ENCODE data around the gene KMT2C. TPM values are rescaled to one million over a fixed set of nuclear protein-coding genes. Genes with fewer than 3 reads are reported as not detected.

Gene KMT2C
- total RNA-seq, 4 donors from 2014 or later = 77.4 to 174 (median 114) TPM

DNA sequence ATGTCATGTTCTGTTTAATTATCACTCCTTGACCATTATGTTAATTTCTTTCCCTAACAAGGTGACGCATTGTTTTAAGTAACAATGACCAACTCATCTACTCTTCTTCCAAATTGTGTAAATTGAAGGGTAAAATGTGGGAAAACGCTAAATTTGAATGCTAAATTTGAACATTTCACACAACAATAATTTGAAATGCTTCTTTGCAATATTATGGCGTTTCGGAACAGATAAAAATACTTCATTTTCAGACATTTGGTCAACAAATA, 29.2 kb upstream of the KMT2C start:
- peak overlapping the region; percentile 99 to 100 (median 99) for H3K27ac ChIP-seq
- no peaks in the 10 kb centered on the region for H3K36me3 ChIP-seq
- peaks cover 13 to 21% of the 10 kb centered on the region in 2 donors for H3K4me1 ChIP-seq
- H3K27me3 ChIP-seq = no peaks in the 10 kb centered on the region
- DNase-seq = no peak
- peak overlapping the region; percentile 94 to 99 (median 96) for H3K4me3 ChIP-seq (replicated peaks in 1 of 3)
- intact Hi-C loops (cut with DNase I) = loop anchor here (10.0 kb wide), 1 partner anchor 120 kb away; no protein-coding TSS in a partner anchor
- H3K9me3 ChIP-seq = no peaks in the 10 kb centered on the region
- 31 to 35% methylated on average over 4 of the region's 4 CpGs for WGBS, 2 donors
- TF ChIP-seq, protein P1, sequence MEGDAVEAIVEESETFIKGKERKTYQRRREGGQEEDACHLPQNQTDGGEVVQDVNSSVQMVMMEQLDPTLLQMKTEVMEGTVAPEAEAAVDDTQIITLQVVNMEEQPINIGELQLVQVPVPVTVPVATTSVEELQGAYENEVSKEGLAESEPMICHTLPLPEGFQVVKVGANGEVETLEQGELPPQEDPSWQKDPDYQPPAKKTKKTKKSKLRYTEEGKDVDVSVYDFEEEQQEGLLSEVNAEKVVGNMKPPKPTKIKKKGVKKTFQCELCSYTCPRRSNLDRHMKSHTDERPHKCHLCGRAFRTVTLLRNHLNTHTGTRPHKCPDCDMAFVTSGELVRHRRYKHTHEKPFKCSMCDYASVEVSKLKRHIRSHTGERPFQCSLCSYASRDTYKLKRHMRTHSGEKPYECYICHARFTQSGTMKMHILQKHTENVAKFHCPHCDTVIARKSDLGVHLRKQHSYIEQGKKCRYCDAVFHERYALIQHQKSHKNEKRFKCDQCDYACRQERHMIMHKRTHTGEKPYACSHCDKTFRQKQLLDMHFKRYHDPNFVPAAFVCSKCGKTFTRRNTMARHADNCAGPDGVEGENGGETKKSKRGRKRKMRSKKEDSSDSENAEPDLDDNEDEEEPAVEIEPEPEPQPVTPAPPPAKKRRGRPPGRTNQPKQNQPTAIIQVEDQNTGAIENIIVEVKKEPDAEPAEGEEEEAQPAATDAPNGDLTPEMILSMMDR (IDR thresholded peaks at IDR 0.05) = no peak
- TF ChIP-seq POLR2A (IDR thresholded peaks at IDR 0.05) = no peak

DNA sequence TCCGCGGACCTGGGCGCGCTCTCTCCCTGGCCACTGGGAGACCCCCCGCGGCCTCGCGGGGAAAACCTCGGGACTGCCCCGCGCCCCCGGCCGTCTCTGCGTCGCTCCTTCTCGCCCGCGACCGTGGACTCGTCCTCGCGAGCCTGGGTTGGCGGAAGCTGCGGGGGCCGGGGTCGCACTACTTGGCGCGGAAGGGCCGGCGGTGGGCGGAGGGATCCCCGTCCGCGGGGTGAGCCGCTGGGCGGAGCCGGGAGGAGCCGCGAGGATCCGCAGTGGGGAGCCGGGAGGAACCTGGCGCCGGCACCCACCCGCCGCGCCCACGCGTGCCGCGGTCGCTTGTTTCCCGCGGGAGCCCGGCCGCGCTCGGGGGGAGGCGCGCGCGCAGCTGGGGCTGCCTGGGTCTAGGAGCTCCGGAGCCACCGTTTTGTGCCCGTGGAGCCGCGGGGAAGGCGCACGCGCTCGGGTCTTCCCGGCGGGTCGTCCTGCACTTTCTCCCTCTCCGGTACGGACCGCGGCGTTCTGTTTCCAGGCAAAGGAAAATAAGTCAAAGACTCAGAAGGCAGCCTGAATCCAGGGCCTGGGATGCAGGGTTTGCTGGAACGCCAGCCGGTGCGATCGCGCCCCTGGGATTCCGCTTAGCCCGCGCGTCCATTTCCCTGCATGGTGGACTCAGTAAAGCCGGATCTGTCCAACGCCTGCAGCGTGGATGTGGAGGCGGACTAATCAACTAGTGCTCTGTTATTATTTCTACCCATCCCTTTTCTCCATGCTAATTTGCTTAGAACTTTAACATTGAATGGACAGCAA, 28.7 kb upstream of the KMT2C start:
- Histone ChIP-seq H3K4me1 (peaks cover 14 to 27% of the 10 kb centered on the region in 2 donors), H3K4me3 (replicated peaks in 1 of 3) (peak overlapping the region; percentile 94 to 99 (median 96)), H3K27me3 (no peaks in the 10 kb centered on the region), H3K9me3 (no peaks in the 10 kb centered on the region), H3K27ac (peak overlapping the region; percentile 99 to 100 (median 99)), H3K36me3 (no peaks in the 10 kb centered on the region)
- intact Hi-C loops (cut with DNase I) = loop anchor here (10.0 kb wide), 1 partner anchor 120 kb away; no protein-coding TSS in a partner anchor
- TF ChIP-seq, protein P1 (IDR thresholded peaks at IDR 0.05) = peak in 1 of 6 experiments; percentile 12
- peak in 1 of 2 donors; percentile 21 for TF ChIP-seq POLR2A (IDR thresholded peaks at IDR 0.05)
- DNase-seq = peak; percentile 74 to 81
- WGBS, 2 donors = 1 to 2% methylated on average over 13 to 15 of the region's 91 CpGs

DNA sequence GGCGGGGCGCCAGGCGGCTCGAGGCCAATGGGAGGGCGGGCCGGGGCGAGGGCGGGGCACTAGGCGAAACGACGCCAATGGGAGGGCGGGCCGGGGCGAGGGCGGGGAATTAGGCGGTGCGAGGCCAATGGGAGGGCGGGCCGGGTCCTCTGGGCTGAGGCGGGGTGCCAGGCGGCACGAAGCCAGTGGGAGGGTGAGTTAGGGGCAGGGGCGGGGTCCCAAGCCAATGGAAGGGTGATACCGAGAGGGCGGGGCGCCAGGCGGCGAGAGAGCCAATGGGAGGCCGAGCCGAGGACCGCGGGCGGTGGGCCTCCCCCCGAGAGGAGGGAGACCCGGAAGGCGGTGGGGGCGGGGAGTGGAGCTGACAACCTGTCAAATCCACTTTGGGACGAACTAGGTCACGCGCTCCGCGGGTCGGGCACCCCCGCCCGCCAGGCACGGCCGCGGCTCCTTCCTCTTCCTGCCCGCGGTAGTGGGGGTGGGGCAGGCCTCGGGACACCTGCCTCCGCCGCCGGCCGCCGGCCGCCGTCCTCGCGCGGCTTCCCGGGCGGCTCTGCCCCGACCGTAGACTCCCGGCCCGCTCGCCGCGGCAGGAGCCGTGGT, 28.0 kb upstream of the KMT2C start:
- peak; percentile 100 for DNase-seq
- no peaks in the 10 kb centered on the region for H3K36me3 ChIP-seq
- no peaks in the 10 kb centered on the region for H3K27me3 ChIP-seq
- H3K4me3 ChIP-seq (replicated peaks in 1 of 3) = peak overlapping the region; percentile 94 to 99 (median 96)
- 0% methylated on average over 2 to 16 of the region's 71 CpGs for WGBS, 2 donors
- intact Hi-C loops (cut with DNase I) = loop anchor here (10.0 kb wide), 1 partner anchor 119 kb away; no protein-coding TSS in a partner anchor
- H3K27ac ChIP-seq = peak overlapping the region; percentile 99 to 100 (median 99)
- no peaks in the 10 kb centered on the region for H3K9me3 ChIP-seq
- TF ChIP-seq, protein P1 (IDR thresholded peaks at IDR 0.05) = no peak
- TF ChIP-seq POLR2A (IDR thresholded peaks at IDR 0.05) = peak; percentile 84 to 93
- peaks cover 14 to 28% of the 10 kb centered on the region in 2 donors for H3K4me1 ChIP-seq

DNA sequence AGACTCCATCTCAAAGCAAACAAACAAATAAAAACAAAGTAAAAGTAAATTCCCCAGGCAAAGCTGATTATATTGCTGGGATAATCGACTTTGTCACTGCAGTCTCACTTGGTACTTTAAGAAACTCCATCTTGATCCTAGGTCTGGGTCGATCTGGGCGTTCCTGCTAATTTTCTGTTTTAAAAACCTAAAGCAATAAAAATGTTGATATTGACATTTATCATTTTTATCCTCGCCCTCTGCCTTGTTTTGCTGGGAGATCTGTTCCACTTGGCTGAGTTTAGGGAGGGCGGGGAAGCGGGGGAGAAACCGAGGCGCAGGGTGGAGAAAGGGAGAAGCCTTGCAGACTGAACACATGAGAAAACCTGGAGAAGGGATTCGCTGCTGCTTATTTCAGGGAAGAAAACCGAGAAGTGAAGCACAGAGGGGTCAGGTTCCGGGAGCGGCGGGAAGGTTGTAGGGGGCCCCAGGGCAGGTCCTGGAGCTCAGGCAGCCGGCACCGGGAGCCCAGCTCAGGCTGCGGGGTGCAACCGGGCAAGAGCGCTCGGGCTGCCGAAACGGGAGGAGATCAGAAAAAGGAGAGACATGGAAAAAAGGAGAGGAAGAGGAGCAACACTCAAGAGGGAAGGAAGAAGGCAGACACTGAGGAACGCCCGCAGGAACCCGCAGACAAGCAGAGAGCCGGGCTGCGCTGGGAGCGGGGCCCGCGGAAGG, 27.3 kb upstream of the KMT2C start:
- intact Hi-C loops (cut with DNase I) = loop anchor here (10.0 kb wide), 1 partner anchor 118 kb away; no protein-coding TSS in a partner anchor
- Histone ChIP-seq H3K4me1 (peaks cover 14 to 28% of the 10 kb centered on the region in 2 donors), H3K36me3 (no peaks in the 10 kb centered on the region), H3K27ac (peak overlapping the region; percentile 58 to 95 (median 93)), H3K4me3 (replicated peaks in 1 of 3) (peak overlapping the region in 2 of 3 donors; percentile 13 to 67), H3K9me3 (no peaks in the 10 kb centered on the region), H3K27me3 (no peaks in the 10 kb centered on the region)
- 1 to 2% methylated on average over 27 to 29 of the region's 29 CpGs for WGBS, 2 donors
- DNase-seq = peak; percentile 56 to 60
- TF ChIP-seq, protein P1 (IDR thresholded peaks at IDR 0.05) = no peak
- TF ChIP-seq POLR2A (IDR thresholded peaks at IDR 0.05) = peak in 1 of 2 donors; percentile 79

Data from thyroid gland (tissue), 4 donors.